HEK293T (cell line): ENCODE results near the gene ADAMTS1.

Experiments
- CTCF ChIA-PET: fragments of 350-600 bp; formaldehyde crosslinking; extraction: SDS; loops from one replicate; lab custom pipeline; 2021; ENCODE audit warnings: antibody characterized with exemption, inconsistent platforms; lab: Yijun Ruan, JAX
- POLR2A ChIA-PET: fragments of 350-600 bp; formaldehyde crosslinking; extraction: SDS; loops from one replicate; lab custom pipeline; 2020; ENCODE audit warnings: antibody characterized with exemption, inconsistent platforms; lab: Yijun Ruan, JAX
- DNase-seq: peaks from one replicate; pipeline ENCODE4 v3.0.0; 2012; ENCODE audit warnings: mixed read lengths; ENCODE audit errors: extremely low spot score
- ARNT ChIP-seq: fragments of 450-650 bp; IDR thresholded peaks from 2 replicates; pipeline ENCODE4 v1.6.1; 2017; ENCODE audit warnings: mild to moderate bottlenecking
- BHLHE40 ChIP-seq: fragments of 450-650 bp; IDR thresholded peaks from 2 replicates; pipeline ENCODE4 v1.6.1; 2016; ENCODE audit warnings: mild to moderate bottlenecking, moderate library complexity, borderline replicate concordance
- CTBP1 ChIP-seq: fragments of 450-650 bp; IDR thresholded peaks from 2 replicates; pipeline ENCODE4 v1.6.1; 2016; ENCODE audit warnings: borderline replicate concordance
- ELF4 ChIP-seq: fragments of 450-650 bp; IDR thresholded peaks from 2 replicates; pipeline ENCODE4 v1.6.1; 2017; ENCODE audit warnings: antibody characterized with exemption
- FOXA1 ChIP-seq: fragments of 450-650 bp; IDR thresholded peaks from 2 replicates; pipeline ENCODE4 v1.6.1; 2016; ENCODE audit warnings: mild to moderate bottlenecking
- FOXK2 ChIP-seq: fragments of 450-650 bp; IDR thresholded peaks from 2 replicates; pipeline ENCODE4 v1.6.1; 2016; ENCODE audit warnings: mild to moderate bottlenecking
- FOXM1 ChIP-seq: fragments of 450-650 bp; IDR thresholded peaks from 2 replicates; pipeline ENCODE4 v1.6.1; 2017; ENCODE audit warnings: mild to moderate bottlenecking, borderline replicate concordance
- HDGF ChIP-seq: fragments of 450-650 bp; IDR thresholded peaks from 2 replicates; pipeline ENCODE4 v1.6.1; 2017; ENCODE audit warnings: antibody characterized with exemption, borderline replicate concordance
- L3MBTL2 ChIP-seq: fragments of 450-650 bp; conservative IDR thresholded peaks from 2 replicates; pipeline ENCODE4 v1.6.1; 2016; ENCODE audit warnings: mild to moderate bottlenecking
- LEF1 ChIP-seq: fragments of 450-650 bp; IDR thresholded peaks from 2 replicates; pipeline ENCODE4 v1.6.1; 2017; ENCODE audit warnings: mild to moderate bottlenecking, borderline replicate concordance
- NFRKB ChIP-seq: fragments of 450-650 bp; IDR thresholded peaks from 2 replicates; pipeline ENCODE4 v1.6.1; 2016; ENCODE audit warnings: mild to moderate bottlenecking, moderate library complexity
- SP1 ChIP-seq: fragments of 450-650 bp; IDR thresholded peaks from 2 replicates; pipeline ENCODE4 v1.6.1; 2017
- SUZ12 ChIP-seq: fragments of 450-650 bp; IDR thresholded peaks from 2 replicates; pipeline ENCODE4 v1.6.1; 2016; ENCODE audit warnings: mild to moderate bottlenecking
- TARDBP ChIP-seq: fragments of 450-650 bp; IDR thresholded peaks from 2 replicates; pipeline ENCODE4 v1.6.1; 2016
- ZNF384 ChIP-seq: fragments of 450-650 bp; IDR thresholded peaks from 2 replicates; pipeline ENCODE4 v1.6.1; 2016
- TF ChIP-seq, protein P1 (sequence below): fragments of 450-650 bp; IDR thresholded peaks from 2 replicates; pipeline ENCODE4 v1.6.1; 2016

The ADAMTS1 gene

DNA sequence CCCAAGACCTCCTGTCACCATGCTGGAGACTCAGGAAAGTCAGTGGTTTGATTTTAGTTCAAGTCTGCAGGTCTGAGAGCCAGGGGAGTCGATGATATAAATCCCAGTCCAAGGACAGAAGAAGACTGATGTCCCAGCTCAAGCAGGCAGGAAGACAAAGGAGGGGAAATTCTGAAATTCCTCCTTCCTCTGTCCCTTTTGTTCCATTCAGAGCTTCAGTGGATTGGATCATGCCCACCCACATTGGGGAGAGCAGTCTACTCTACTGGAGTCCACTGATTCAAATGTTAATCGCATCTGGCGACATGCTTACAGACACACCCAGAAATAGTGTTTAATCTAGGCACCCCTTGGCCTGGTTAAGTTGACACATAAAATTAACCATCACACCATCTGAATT lies 7.2 kb upstream of the ADAMTS1 start:
- DNase-seq = no peak
- TF ChIP-seq SP1 (no peak), FOXM1 (no peak), HDGF (no peak), L3MBTL2 (no peak), LEF1 (no peak), ZNF384 (no peak), FOXK2 (no peak), TARDBP (no peak), ARNT (no peak), NFRKB (no peak), FOXA1 (no peak), CTBP1 (no peak), BHLHE40 (no peak), ELF4 (no peak), SUZ12 (no peak)
- TF ChIP-seq, protein P1, sequence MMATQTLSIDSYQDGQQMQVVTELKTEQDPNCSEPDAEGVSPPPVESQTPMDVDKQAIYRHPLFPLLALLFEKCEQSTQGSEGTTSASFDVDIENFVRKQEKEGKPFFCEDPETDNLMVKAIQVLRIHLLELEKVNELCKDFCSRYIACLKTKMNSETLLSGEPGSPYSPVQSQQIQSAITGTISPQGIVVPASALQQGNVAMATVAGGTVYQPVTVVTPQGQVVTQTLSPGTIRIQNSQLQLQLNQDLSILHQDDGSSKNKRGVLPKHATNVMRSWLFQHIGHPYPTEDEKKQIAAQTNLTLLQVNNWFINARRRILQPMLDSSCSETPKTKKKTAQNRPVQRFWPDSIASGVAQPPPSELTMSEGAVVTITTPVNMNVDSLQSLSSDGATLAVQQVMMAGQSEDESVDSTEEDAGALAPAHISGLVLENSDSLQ = no peak
- ChIA-PET POLR2A (no interaction called here), CTCF (no interaction called here)

DNA sequence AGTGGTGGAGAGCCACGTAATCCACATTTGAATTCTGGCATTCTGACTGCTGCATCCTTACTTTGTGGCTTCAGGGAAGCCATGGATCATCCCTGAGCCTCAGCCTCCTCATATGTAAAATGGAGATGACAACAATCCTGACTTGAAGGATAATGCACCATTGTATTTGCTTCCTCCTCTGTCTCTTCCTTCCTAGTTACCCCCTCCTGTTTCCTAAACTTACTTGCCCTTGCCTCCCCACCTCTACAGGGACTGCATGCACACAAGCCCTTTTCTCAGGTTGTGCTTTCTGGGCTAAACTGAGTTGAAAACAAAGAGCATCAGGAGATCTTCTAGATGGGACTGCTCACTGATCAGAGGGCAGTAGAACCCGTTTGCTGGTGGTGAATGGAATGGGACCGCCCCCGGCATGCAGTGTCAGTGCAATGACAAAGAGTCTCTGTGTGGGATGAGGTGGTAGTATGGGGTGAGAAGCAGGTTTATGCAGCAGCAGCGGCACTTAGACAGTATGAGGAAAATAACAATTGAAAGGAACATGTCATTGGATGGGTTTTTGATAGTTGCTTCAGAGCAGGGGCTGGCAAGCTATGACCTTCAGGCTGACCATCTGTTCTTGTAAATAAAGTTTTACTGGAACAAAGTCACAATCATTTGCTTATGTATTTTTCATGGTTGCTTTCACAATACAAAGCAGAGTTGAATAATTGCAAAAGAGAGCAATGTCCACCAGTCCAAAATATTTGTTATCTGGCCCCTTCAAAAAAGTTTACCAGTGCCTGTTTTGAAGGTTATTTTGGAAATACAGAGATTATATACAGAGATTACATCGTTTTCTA lies 6.1 kb upstream of the ADAMTS1 start:
- ChIA-PET CTCF (interaction anchor here (0.6 to 1.8 kb wide), 2 partner anchors 849 to 1167 kb away, joined by 4 to 9 read pairs; no protein-coding TSS in a partner anchor), POLR2A (no interaction called here)
- DNase-seq = no peak
- TF ChIP-seq, protein P1 = no peak
- TF ChIP-seq ARNT (no peak), CTBP1 (no peak), FOXK2 (no peak), SP1 (no peak), L3MBTL2 (no peak), ZNF384 (no peak), FOXM1 (no peak)

DNA sequence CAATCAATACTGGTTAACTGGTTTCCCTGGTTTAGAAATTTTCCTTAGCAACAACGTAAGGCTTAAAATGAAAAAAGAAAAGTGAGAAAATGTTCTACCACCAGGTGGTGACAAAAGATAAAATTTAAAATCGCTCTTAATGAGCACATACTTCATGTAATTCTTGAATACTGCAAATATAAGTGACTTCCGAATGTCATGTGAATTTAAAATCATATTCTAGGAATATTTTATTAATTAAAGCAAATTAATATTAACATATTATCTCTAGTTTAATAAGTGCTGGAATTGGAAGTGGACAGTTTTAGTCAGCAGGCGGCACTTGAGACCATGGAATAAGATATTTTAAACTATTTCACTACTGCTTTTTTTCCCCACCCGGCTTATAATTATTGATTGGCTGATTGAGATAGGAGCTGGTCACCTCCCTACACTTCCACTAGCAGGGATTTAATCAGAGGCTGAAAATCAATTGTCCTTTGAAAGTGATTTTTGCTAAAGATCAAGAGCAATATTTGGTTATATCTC lies 5.0 kb upstream of the ADAMTS1 start:
- no peak for DNase-seq
- CTCF ChIA-PET = interaction anchor here (0.6 to 1.8 kb wide), 6 partner anchors 32 to 1169 kb away, joined by 3 to 9 read pairs (median 4); no protein-coding TSS in a partner anchor
- POLR2A ChIA-PET = no interaction called here
- no peak for TF ChIP-seq HDGF
- 0 out of 2 replicates have a peak, but pooled peaks have one; percentile 4 for TF ChIP-seq ZNF384

DNA sequence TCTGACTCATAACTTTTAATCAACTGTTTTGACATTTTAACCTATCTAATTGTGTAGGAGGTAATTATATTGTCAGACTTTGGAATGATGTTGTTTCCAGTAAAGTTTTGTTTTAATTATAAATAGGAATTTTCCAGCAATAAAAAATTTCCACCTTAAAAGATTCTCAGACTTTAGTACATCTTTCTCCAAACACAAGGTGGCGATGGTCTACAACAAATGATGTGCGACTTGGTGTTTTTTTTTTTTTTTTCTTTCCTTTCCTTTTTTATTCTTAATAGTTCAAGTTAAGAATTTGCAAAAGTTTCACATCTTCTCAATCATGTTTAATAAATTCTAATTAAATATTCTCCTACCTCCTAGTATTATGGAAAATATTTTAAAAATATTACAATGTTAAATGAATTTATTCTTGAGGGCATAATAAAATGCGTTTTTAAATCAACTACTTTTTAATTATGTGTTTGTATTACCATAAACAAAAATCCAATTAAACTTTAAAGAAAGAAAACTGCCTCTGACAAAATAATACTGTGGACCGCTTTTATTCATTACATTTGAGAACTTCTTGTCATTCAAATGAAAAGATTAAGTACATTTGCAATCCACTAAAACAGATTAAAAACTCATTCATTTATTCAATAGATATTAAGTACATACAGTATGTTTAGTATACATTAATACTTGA lies 4.4 kb upstream of the ADAMTS1 start:
- POLR2A ChIA-PET = no interaction called here
- TF ChIP-seq ZNF384 (peak; percentile 97), LEF1 (no peak)
- CTCF ChIA-PET = interaction anchor here (1.0 to 1.8 kb wide), 3 partner anchors 113 to 1896 kb away, joined by 3 to 9 read pairs (median 7); no protein-coding TSS in a partner anchor
- no peak for DNase-seq

DNA sequence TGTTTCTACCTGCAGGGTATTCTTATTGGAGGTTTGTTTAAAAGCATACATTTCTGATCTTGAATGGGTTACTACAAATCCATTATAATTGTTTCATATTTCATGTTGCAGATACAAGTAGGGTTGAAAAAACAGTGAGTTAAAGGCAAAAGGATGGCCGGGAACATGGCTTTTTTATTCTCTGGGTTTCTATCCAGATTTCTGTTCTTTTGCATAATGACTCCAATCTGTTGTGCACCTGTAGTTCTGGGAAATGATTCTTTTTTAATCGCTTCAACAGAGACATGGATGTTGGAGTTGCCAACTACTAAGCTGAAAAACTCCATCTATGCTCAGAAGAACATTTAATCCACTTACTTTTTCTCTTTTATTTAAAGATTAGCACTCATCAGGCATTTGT lies 2.7 kb upstream of the ADAMTS1 start:
- ChIA-PET CTCF (interaction anchor here (0.8 to 1.8 kb wide), 3 partner anchors 854 to 1897 kb away, joined by 3 to 7 read pairs (median 4); no protein-coding TSS in a partner anchor), POLR2A (no interaction called here)
- DNase-seq = no peak
- no peak for TF ChIP-seq CTBP1
- no peak for TF ChIP-seq LEF1
- TF ChIP-seq SUZ12 = no peak
- no peak for TF ChIP-seq SP1
- TF ChIP-seq TARDBP = no peak
- TF ChIP-seq ELF4 = no peak
- no peak for TF ChIP-seq L3MBTL2
- no peak for TF ChIP-seq FOXK2
- TF ChIP-seq, protein P1 = no peak
- TF ChIP-seq FOXA1 = no peak
- TF ChIP-seq NFRKB = no peak
- TF ChIP-seq FOXM1 = no peak
- TF ChIP-seq ZNF384 = no peak
- no peak for TF ChIP-seq ARNT

DNA sequence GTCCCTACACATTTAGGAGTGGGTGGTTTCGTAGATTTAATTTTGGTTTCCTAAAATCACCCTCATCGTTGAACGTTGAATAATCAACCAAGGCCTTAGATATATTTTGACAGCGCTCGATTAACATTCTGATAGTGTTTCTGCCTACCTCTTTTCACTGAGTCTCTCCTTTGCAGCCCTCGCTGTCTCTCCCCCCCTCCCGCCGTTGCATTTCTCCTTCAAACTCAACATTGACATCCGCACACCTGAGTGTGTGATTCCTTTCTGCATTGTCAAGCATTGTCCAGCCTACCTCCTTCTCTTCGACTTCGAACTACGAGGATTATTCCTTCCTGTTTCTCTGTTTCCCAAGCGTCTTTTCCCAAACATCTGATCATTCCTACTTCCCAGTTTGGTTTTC lies 1.8 kb upstream of the ADAMTS1 start:
- POLR2A ChIA-PET = interaction anchor here (0.6 to 1.6 kb wide), 3 partner anchors 32 to 79 kb away, joined by 3 read pairs; no protein-coding TSS in a partner anchor
- TF ChIP-seq FOXK2 (no peak), SP1 (no peak), LEF1 (no peak), NFRKB (no peak), L3MBTL2 (no peak), TARDBP (no peak), FOXM1 (no peak), ZNF384 (no peak), SUZ12 (no peak), BHLHE40 (no peak), CTBP1 (no peak), HDGF (no peak), ELF4 (no peak), FOXA1 (no peak), ARNT (no peak)
- TF ChIP-seq, protein P1 = no peak
- DNase-seq = no peak
- CTCF ChIA-PET = interaction anchor here (0.6 to 1.5 kb wide), 2 partner anchors 115 to 853 kb away, joined by 7 read pairs; no protein-coding TSS in a partner anchor
